A549 (cell line): ENCODE data around the gene XAGE1A. TPM values are rescaled to one million over a fixed set of nuclear protein-coding genes. Genes with fewer than 3 reads are reported as not detected.
"Not testable (repeated sequence)": the region's sequence is repeated elsewhere in the genome, so short reads cannot be mapped to it uniquely, and the experiment has no call there.

Experiments used
- ATAC-seq, 2 experiments: fragments of 200-7000 bp in 1 of 2; fragments of >200 bp in 1 of 2; cut with Nextera tagmentation in 1 of 2; cut with Tn5 transposase in 1 of 2; 3 replicates each; pipeline versions ENCODE4 v1.8.0 to v1.9.1; 2018 to 2020; ENCODE audit warnings: mild to moderate bottlenecking in 1 of 2, moderate library complexity in 1 of 2
- CTCF ChIA-PET: fragments of 300-600 bp; sonication (Branson Sonifier 250); formaldehyde crosslinking; extraction: SDS; loops from one replicate; lab custom pipeline; 2021; ENCODE audit warnings: antibody characterized with exemption, inconsistent platforms; lab: Yijun Ruan, JAX
- POLR2A ChIA-PET: fragments of 350-600 bp; formaldehyde crosslinking; extraction: SDS; loops from one replicate; lab custom pipeline; 2021; ENCODE audit warnings: antibody characterized with exemption, inconsistent platforms; lab: Yijun Ruan, JAX
- DNase-seq, 2 experiments: peaks; one replicate each; pipeline versions ENCODE4 v3.0.0 to v3.0.0-alpha.2; 2011 to 2016; ENCODE audit warnings: low read depth in 1 of 2, low spot score in 1 of 2
- FAIRE-seq: peaks from 2 replicates; lab custom pipeline; 2011; peaks lifted over from hg19 to GRCh38; lab: Jason Lieb, UNC
- H3K27ac ChIP-seq, 2 experiments: fragments of >200 bp; sonication (Bioruptor Twin); formaldehyde crosslinking; 3 replicates each; pipeline ENCODE4 v1.5.1; 2016 to 2017
- H3K4me1 ChIP-seq: fragments of >200 bp; sonication (Bioruptor Twin); formaldehyde crosslinking; 3 replicates; pipeline ENCODE4 v1.6.1; 2016
- H3K4me2 ChIP-seq: fragments of >200 bp; sonication (Bioruptor Twin); formaldehyde crosslinking; 3 replicates; pipeline ENCODE4 v1.6.1; 2016
- H3K4me3 ChIP-seq: fragments of >200 bp; sonication (Bioruptor Twin); formaldehyde crosslinking; 3 replicates; pipeline ENCODE4 v1.5.1; 2016
- H3K9me3 ChIP-seq: fragments of >200 bp; sonication (Bioruptor Twin); formaldehyde crosslinking; 3 replicates; pipeline ENCODE4 v1.6.1; 2016
- CBX2 ChIP-seq: fragments of 200-600 bp; sonication (generic); IDR thresholded peaks from 2 replicates; pipeline ENCODE4 v1.6.1; 2016; ENCODE audit warnings: low read depth, mild to moderate bottlenecking, borderline replicate concordance
- CBX8 ChIP-seq: fragments of 200-600 bp; sonication (generic); IDR thresholded peaks from 2 replicates; pipeline ENCODE4 v1.6.1; 2016
- CEBPB ChIP-seq, 2 experiments: fragments of >200 bp in 1 of 2; sonication (Bioruptor Twin) in 1 of 2; formaldehyde crosslinking in 1 of 2; IDR thresholded peaks; 2 replicates each; pipeline ENCODE4 v1.6.1; 2012 to 2016
- CHD4 ChIP-seq: fragments of 200-600 bp; sonication (generic); IDR thresholded peaks from 2 replicates; pipeline ENCODE4 v1.6.1; 2016; ENCODE audit warnings: antibody characterized with exemption, mild to moderate bottlenecking, borderline replicate concordance
- EHF ChIP-seq: fragments of 250-450 bp; sonication (Bioruptor Pico); IDR thresholded peaks from 2 replicates; pipeline ENCODE4 v1.5.0; 2020; ENCODE audit warnings: mild to moderate bottlenecking
- EHMT2 ChIP-seq: fragments of 200-600 bp; sonication (generic); IDR thresholded peaks from 2 replicates; pipeline ENCODE4 v1.6.1; 2016; ENCODE audit warnings: antibody characterized with exemption, low read depth, mild to moderate bottlenecking, moderate library complexity
- FOXS1 ChIP-seq: fragments of 250-450 bp; sonication (Bioruptor Pico); IDR thresholded peaks from 2 replicates; pipeline ENCODE4 v1.5.0; 2020; ENCODE audit warnings: mild to moderate bottlenecking, moderate library complexity
- HDAC2 ChIP-seq: fragments of 200-600 bp; sonication (generic); IDR thresholded peaks from 2 replicates; pipeline ENCODE4 v1.6.1; 2016
- HEYL ChIP-seq: fragments of 250-450 bp; sonication (Bioruptor Pico); IDR thresholded peaks from 2 replicates; pipeline ENCODE4 v1.8.0; 2021; ENCODE audit warnings: mild to moderate bottlenecking, moderate library complexity
- HOXB5 ChIP-seq: fragments of 250-450 bp; sonication (Bioruptor Pico); IDR thresholded peaks from 2 replicates; pipeline ENCODE4 v1.5.0; 2020; ENCODE audit warnings: mild to moderate bottlenecking, moderate library complexity
- JUNB ChIP-seq: fragments of >200 bp; sonication (Bioruptor Twin); formaldehyde crosslinking; IDR thresholded peaks from 2 replicates; pipeline ENCODE4 v1.6.1; 2016
- KDM5A ChIP-seq: fragments of 200-600 bp; sonication (generic); IDR thresholded peaks from 2 replicates; pipeline ENCODE4 v1.6.1; 2016; ENCODE audit warnings: antibody characterized with exemption, mild to moderate bottlenecking
- NPAS2 ChIP-seq: fragments of 250-450 bp; sonication (Bioruptor Pico); IDR thresholded peaks from 2 replicates; pipeline ENCODE4 v1.8.0; 2022; ENCODE audit warnings: mild to moderate bottlenecking, moderate library complexity, borderline replicate concordance
- PHF8 ChIP-seq: fragments of 200-600 bp; sonication (generic); IDR thresholded peaks from 2 replicates; pipeline ENCODE4 v1.6.1; 2016; ENCODE audit warnings: low read depth, mild to moderate bottlenecking, antibody characterized with exemption, moderate library complexity, borderline replicate concordance
- POLR2AphosphoS2 ChIP-seq: conservative IDR thresholded peaks from 2 replicates; pipeline ENCODE4 v1.6.1; 2012; ENCODE audit warnings: low read length, improper control_type of control experiment, inconsistent platforms
- RAD21 ChIP-seq, 2 experiments: fragments of >200 bp in 1 of 2; sonication (Bioruptor Twin) in 1 of 2; formaldehyde crosslinking in 1 of 2; IDR thresholded peaks in 1 of 2; conservative IDR thresholded peaks in 1 of 2; 2 replicates in 1 of 2; 3 replicates in 1 of 2; pipeline ENCODE4 v1.6.1; 2012 to 2018; ENCODE audit warnings: inconsistent platforms in 1 of 2
- RCOR1 ChIP-seq: fragments of 150-350 bp; IDR thresholded peaks from 2 replicates; pipeline ENCODE4 v1.6.1; 2014; ENCODE audit warnings: antibody characterized with exemption, low read length, low read depth
- RFX5 ChIP-seq: fragments of 450-650 bp; IDR thresholded peaks from 2 replicates; pipeline ENCODE4 v1.7.1; 2014; ENCODE audit warnings: antibody characterized with exemption, mild to moderate bottlenecking, moderate library complexity
- RNF2 ChIP-seq: fragments of 200-600 bp; sonication (generic); IDR thresholded peaks from 2 replicates; pipeline ENCODE4 v1.6.1; 2016; ENCODE audit warnings: low read depth, mild to moderate bottlenecking, antibody characterized with exemption, moderate library complexity, borderline replicate concordance
- WGBS: methylation state at CpG from one replicate; pipeline ENCODE4 v1.1.6; 2017; ENCODE audit errors: missing lambda C conversion rate; 5-methylcytosine and 5-hydroxymethylcytosine counted together
- polyA plus RNA-seq, 4 experiments: library from polyadenylated mRNA; depleted of rRNA in 3 of 4; stranded (reverse); fragments of >200 nt; fragmentation: RNase III in 1 of 4; extraction: RNeasy Plus Mini Kit Qiagen cat#74134 plus additional on column Dnase treatment in 1 of 4; gene quantifications; 2 replicates in 3 of 4; 3 replicates in 1 of 4; pipeline ENCODE4 v1.2.3, GENCODE V29; 2011 to 2017
- TF ChIP-seq, protein P1 (sequence below): IDR thresholded peaks from 2 replicates; pipeline ENCODE4 v1.6.1; 2012
- TF ChIP-seq, protein P2 (sequence below): fragments of 200-600 bp; sonication (generic); IDR thresholded peaks from 2 replicates; pipeline ENCODE4 v1.6.1; 2016; ENCODE audit warnings: antibody characterized with exemption, mild to moderate bottlenecking, moderate library complexity
- TF ChIP-seq, protein P3 (sequence below): IDR thresholded peaks from 2 replicates; pipeline ENCODE4 v1.6.1; 2012
- TF ChIP-seq, protein P4 (sequence below): fragments of >200 bp; sonication (Bioruptor Twin); formaldehyde crosslinking; IDR thresholded peaks from 3 replicates; pipeline ENCODE4 v1.5.1; 2016

The XAGE1A gene
- polyA plus RNA-seq, 2 of the 4 experiments (the other 2 are of a cell fraction): 18.1 to 111 TPM

DNA sequence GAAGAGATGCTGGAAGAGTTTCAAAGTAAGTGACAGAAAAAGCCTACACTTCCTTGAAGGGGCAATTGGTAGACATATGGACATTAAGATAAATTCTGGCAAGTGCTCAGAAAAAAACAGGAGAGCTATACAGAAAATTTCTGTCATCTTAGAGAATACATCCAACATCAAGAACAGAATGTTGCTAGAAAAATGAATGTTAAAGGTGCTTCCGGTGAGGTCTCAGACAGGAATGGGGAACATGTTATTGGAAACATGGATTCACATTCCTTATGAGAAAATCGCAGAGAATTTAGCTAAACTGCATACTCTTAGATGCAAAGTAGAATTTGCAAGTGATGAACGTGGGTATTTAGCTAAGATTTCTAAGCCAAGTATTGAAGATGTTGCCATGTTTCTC, 11.7 kb downstream of the XAGE1A start:
- DNase-seq (no peak), ATAC-seq (no peak)
- TF ChIP-seq KDM5A (no peak), RCOR1 (no peak), EHMT2 (no peak), RAD21 (conservative IDR thresholded peaks at IDR 0.05 in 1 of 2, IDR thresholded peaks at IDR 0.05 in 1 of 2) (no peak), CBX8 (no peak), CBX2 (no peak), CEBPB (IDR thresholded peaks at IDR 0.05) (no peak), HOXB5 (no peak), NPAS2 (CRISPR knock-in tag) (no peak), HEYL (CRISPR knock-in tag) (no peak), CHD4 (no peak), EHF (CRISPR knock-in tag) (no peak), POLR2AphosphoS2 (no peak), JUNB (no peak), FOXS1 (CRISPR knock-in tag) (no peak), RNF2 (no peak), PHF8 (no peak)
- TF ChIP-seq, protein P1, sequence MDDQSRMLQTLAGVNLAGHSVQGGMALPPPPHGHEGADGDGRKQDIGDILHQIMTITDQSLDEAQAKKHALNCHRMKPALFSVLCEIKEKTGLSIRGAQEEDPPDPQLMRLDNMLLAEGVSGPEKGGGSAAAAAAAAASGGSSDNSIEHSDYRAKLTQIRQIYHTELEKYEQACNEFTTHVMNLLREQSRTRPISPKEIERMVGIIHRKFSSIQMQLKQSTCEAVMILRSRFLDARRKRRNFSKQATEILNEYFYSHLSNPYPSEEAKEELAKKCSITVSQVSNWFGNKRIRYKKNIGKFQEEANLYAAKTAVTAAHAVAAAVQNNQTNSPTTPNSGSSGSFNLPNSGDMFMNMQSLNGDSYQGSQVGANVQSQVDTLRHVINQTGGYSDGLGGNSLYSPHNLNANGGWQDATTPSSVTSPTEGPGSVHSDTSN: no peak
- TF ChIP-seq, protein P2, sequence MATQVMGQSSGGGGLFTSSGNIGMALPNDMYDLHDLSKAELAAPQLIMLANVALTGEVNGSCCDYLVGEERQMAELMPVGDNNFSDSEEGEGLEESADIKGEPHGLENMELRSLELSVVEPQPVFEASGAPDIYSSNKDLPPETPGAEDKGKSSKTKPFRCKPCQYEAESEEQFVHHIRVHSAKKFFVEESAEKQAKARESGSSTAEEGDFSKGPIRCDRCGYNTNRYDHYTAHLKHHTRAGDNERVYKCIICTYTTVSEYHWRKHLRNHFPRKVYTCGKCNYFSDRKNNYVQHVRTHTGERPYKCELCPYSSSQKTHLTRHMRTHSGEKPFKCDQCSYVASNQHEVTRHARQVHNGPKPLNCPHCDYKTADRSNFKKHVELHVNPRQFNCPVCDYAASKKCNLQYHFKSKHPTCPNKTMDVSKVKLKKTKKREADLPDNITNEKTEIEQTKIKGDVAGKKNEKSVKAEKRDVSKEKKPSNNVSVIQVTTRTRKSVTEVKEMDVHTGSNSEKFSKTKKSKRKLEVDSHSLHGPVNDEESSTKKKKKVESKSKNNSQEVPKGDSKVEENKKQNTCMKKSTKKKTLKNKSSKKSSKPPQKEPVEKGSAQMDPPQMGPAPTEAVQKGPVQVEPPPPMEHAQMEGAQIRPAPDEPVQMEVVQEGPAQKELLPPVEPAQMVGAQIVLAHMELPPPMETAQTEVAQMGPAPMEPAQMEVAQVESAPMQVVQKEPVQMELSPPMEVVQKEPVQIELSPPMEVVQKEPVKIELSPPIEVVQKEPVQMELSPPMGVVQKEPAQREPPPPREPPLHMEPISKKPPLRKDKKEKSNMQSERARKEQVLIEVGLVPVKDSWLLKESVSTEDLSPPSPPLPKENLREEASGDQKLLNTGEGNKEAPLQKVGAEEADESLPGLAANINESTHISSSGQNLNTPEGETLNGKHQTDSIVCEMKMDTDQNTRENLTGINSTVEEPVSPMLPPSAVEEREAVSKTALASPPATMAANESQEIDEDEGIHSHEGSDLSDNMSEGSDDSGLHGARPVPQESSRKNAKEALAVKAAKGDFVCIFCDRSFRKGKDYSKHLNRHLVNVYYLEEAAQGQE: no peak
- TF ChIP-seq, protein P3, sequence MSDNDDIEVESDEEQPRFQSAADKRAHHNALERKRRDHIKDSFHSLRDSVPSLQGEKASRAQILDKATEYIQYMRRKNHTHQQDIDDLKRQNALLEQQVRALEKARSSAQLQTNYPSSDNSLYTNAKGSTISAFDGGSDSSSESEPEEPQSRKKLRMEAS: no peak
- TF ChIP-seq, all 56 proteins: peak for 0
- CTCF ChIA-PET: no interaction called here
- no peaks in the 10 kb centered on the region for H3K9me3 ChIP-seq
- POLR2A ChIA-PET: no interaction called here
- no peak overlapping the region for H3K4me2 ChIP-seq
- 39% methylated on average over 3 of the region's 3 CpGs for WGBS
- FAIRE-seq: no peak
- H3K4me1 ChIP-seq: no peaks in the 10 kb centered on the region
- H3K4me3 ChIP-seq: no peak overlapping the region
- no peak overlapping the region for H3K27ac ChIP-seq

DNA sequence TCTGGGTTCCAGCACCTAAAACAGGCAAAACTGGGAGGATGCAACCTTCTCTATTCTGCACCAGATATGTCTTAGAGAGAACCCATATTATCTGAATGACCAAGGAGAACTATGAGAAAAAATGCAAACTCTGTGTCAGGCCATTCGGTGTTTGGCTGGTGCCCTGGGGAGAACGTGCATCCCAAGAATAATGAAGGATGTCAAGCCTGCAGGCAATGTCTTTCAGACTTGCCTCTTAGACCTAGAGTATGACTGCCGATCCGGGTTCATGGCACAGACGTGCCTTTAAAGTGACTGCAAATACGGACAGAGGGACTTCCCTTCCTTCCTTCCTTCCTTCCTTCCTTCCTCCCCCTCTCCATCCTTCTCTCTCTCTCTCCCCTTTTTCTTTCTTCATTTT, 14.3 kb downstream of the XAGE1A start:
- no peak for DNase-seq
- ChIA-PET CTCF (interaction anchor here (0.6 kb wide), 1 partner anchor 356 kb away, joined by 3 read pairs; no protein-coding TSS in a partner anchor), POLR2A (no interaction called here)
- ATAC-seq: no peak
- Histone ChIP-seq H3K4me3 (no peak overlapping the region), H3K4me2 (no peak overlapping the region), H3K4me1 (no peaks in the 10 kb centered on the region), H3K9me3 (no peaks in the 10 kb centered on the region), H3K27ac (no peak overlapping the region)
- WGBS: 82% methylated on average over 6 of the region's 6 CpGs
- TF ChIP-seq RFX5 (no peak), HDAC2 (no peak)
- TF ChIP-seq, protein P4, sequence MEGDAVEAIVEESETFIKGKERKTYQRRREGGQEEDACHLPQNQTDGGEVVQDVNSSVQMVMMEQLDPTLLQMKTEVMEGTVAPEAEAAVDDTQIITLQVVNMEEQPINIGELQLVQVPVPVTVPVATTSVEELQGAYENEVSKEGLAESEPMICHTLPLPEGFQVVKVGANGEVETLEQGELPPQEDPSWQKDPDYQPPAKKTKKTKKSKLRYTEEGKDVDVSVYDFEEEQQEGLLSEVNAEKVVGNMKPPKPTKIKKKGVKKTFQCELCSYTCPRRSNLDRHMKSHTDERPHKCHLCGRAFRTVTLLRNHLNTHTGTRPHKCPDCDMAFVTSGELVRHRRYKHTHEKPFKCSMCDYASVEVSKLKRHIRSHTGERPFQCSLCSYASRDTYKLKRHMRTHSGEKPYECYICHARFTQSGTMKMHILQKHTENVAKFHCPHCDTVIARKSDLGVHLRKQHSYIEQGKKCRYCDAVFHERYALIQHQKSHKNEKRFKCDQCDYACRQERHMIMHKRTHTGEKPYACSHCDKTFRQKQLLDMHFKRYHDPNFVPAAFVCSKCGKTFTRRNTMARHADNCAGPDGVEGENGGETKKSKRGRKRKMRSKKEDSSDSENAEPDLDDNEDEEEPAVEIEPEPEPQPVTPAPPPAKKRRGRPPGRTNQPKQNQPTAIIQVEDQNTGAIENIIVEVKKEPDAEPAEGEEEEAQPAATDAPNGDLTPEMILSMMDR: no peak
- TF ChIP-seq, protein P1: no peak
- FAIRE-seq: no peak

DNA sequence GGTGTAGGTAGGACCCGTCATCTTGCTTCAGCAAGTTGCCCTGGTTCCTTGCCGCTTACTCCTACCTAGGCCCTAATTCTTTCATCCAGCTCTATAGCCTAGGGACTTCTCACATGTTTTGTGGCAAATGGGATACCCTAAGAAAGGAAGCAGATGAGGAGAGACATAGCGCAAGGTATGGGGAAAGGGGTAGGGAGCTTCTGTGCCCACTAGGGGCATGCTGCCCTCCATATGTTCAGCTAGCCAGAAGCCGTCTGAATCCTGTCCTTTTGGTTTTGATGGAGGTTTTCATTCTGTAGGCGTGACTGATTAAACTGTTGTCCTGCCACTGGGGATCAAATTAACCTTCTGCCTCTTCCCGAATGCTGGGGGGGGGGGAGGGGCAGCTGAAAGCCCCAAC, 15.5 kb downstream of the XAGE1A start:
- DNase-seq, H3K9me3 ChIP-seq, H3K4me3 ChIP-seq, H3K27ac ChIP-seq, FAIRE-seq, H3K4me1 ChIP-seq, CTCF ChIA-PET, H3K4me2 ChIP-seq, POLR2A ChIA-PET: not testable (repeated sequence)
- WGBS: no CpG with 5 or more reads among the region's 6 CpGs
- 0 out of 6 replicates have a peak, but pooled peaks of 1 of the 2 experiments have one; percentile 39 for ATAC-seq

DNA sequence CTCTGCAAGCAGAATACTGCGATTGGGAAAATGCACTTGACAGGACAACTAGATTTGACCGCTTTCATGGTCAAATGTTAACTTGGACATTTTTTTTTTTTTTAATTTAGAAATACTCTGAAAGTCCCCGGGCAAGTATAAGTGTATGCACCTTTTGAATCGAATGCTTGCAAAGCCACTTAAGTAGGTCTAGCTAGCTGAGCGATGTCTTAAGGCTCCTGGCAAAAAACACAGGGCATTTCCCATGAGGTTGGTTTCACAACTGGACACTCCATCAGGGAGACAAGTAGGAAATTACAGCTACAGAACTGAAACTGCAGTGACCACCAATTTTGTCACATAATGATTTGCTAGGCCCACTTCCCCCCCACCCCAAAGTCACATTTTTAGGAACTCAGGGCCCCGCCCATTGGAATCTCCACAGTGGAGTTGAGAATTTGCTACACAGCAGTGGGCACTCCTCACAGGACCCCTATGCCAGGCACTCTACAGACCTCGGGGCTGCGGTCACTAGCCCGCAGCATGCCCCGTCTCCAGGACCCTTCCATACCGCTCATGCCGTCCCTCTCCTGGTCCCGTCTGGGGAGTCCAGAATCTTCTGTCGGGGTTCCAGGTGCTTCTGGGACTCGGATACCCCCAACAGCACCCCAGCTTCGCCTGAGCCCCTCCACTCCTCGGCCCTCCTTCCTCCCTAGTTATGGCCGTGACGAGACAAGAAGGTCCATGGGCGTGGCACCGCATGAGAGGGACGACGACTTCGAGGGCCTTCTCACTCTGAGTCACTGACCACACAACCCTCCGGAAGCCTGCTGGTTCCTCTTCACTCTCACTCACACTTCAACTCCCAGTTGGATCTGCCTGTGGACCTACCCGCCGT, 20.7 kb downstream of the XAGE1A start:
- no CpG with 5 or more reads among the region's 27 CpGs for WGBS
- H3K9me3 ChIP-seq, H3K4me1 ChIP-seq, FAIRE-seq, H3K4me3 ChIP-seq, CTCF ChIA-PET, H3K4me2 ChIP-seq, DNase-seq, POLR2A ChIA-PET, H3K27ac ChIP-seq: not testable (repeated sequence)
- peak; percentile 77 to 80 for ATAC-seq
